ENCODE results near the gene WDR86.
A peak's percentile ranks its signal among the peaks of the same experiment; 100 is the strongest.

Gene WDR86

DNA sequence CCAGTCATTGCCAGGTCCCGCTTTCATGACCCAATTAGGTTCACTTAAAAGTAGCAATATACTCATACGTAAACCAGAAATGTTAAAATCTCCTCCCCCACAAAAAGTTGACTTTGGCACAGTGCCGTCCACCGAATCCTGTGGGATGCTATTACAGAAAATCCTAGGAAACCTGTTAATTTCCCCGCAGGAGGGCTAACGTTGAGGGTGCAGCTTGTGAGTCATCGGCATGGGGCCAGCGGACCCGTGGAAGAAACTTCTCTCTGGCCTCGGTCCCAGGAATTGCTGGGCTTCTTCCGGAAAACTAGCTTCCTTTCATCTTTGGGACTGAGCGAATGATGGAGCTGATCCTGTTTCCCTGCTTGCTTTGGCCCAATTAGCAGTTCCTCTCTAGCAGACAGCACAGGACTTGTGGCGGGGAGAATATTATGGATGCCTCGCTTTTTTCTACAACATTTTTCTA, 16.6 kb upstream of the WDR86 start:
- H3K9me3 Mint-ChIP-seq = no peaks in the 10 kb centered on the region
- H3K36me3 Mint-ChIP-seq (ENCODE audit: low read depth) = no peaks in the 10 kb centered on the region
- H3K27me3 Mint-ChIP-seq = no peaks in the 10 kb centered on the region
- H3K4me3 Mint-ChIP-seq = no peak overlapping the region
- peaks cover 29% of the 10 kb centered on the region for H3K4me1 Mint-ChIP-seq
- no peak for ATAC-seq
- no peak overlapping the region for H3K27ac Mint-ChIP-seq
- DNase-seq = no peak

DNA sequence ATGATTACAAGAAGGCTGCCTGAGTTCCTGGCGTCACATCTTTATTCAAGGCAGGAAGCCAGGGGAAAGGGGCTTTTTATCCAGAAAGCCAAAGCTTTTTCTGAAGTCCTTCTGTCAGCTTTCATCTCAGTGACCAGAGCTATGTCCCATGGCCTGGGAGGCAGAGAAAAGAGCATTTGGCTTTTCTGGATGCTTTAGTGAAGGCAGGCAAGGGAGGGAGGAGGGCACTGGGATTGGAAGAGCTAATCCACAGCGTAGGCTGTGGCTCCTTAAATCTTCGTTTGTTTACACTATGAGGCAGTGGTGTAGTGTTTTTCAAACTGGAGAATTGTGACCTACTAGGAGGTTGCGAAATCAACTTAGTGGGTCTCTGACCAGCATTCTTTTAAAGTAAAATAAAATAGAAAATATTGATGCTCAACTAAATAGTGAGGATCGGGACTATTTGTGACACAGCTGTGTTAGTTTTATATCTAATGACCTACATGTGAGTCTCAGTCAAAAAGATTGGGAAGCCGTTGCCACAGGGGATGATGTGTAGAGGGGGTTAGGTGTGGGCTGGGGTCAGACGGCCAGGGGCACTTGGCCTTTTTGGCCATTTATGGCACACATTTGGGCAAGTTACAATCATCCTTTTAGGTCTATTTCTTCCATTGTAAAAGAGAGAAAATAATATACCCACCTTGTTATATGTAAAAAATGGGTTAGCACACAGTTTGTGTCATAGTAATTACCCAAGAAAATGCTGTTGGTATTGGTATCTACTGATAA, 16.0 kb upstream of the WDR86 start:
- Mint-ChIP-seq H3K27ac (no peak overlapping the region), H3K9me3 (no peaks in the 10 kb centered on the region), H3K27me3 (no peaks in the 10 kb centered on the region), H3K36me3 (ENCODE audit: low read depth) (no peaks in the 10 kb centered on the region), H3K4me3 (no peak overlapping the region), H3K4me1 (peaks cover 29% of the 10 kb centered on the region)
- ATAC-seq (no peak), DNase-seq (no peak)

DNA sequence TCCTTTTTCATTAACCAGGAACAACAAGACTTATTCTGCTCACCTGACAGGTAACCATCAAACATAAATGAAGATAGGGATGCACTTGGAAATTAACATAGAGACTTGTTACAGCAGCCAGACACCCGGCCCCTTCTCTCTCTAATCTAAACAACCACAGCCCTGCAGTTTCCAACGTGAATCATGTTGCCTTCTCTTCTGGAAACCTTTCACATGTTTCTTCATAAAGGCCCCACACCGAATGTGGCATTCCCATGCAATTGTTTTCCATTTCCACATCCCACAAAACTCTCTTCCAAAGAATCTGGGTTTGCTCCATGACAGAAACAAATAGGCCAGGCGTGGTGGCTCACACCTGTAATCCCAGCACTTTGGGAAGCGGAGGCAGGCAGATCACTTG, 15.0 kb upstream of the WDR86 start:
- DNase-seq = no peak
- Mint-ChIP-seq H3K4me3 (no peak overlapping the region), H3K36me3 (ENCODE audit: low read depth) (peaks cover 3% of the 10 kb centered on the region), H3K9me3 (no peaks in the 10 kb centered on the region), H3K27ac (no peak overlapping the region), H3K27me3 (no peaks in the 10 kb centered on the region), H3K4me1 (peaks cover 22% of the 10 kb centered on the region)
- ATAC-seq = no peak

DNA sequence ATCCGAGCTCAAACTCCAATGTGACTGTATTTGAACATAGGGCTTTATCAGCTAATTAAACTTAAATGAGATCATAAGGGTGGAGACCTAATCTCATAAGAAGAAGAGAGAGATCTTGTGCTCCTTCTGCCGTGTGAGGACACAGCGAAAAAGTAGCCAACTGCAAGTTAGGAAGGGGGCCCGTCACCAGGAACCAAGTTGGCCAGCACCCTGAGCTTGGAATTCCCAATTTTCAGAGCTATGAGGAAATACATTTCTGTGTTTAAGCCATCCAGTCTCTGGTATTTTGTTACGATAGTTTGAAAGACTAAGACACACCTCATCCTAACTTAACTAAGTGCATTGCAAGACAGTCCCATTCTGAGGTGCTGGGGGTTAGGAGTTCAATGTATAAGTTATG, 14.1 kb upstream of the WDR86 start:
- DNase-seq (no peak), ATAC-seq (no peak)
- Mint-ChIP-seq H3K4me1 (peaks cover 13% of the 10 kb centered on the region), H3K4me3 (no peak overlapping the region), H3K36me3 (ENCODE audit: low read depth) (peaks cover 3% of the 10 kb centered on the region), H3K9me3 (no peaks in the 10 kb centered on the region), H3K27me3 (no peaks in the 10 kb centered on the region), H3K27ac (no peak overlapping the region)

DNA sequence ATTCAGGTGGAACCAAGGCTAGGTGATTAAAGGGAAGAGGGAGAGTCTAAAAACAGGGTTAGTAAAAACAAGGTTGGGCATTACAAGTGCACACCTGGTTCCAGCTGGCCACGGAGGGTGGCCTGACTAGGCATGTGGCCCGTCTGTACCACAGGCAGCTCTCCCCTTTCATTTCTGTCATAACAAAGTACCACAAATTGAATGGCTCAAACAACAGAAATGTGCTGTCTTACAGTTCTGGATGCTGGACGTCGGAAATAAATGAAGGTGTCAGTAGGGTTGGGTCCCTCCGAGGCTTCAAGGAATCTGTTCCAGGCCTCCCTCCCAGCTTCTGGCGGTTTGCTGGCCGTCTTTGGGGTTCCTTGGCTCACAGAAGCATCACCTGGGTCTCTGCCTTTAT, 13.4 kb upstream of the WDR86 start:
- peaks cover 6% of the 10 kb centered on the region for H3K4me1 Mint-ChIP-seq
- no peaks in the 10 kb centered on the region for H3K27me3 Mint-ChIP-seq
- peaks cover 3% of the 10 kb centered on the region for H3K36me3 Mint-ChIP-seq (ENCODE audit: low read depth)
- no peak overlapping the region for H3K4me3 Mint-ChIP-seq
- ATAC-seq (no peak), DNase-seq (no peak)
- H3K9me3 Mint-ChIP-seq = peaks cover 3% of the 10 kb centered on the region
- no peak overlapping the region for H3K27ac Mint-ChIP-seq

DNA sequence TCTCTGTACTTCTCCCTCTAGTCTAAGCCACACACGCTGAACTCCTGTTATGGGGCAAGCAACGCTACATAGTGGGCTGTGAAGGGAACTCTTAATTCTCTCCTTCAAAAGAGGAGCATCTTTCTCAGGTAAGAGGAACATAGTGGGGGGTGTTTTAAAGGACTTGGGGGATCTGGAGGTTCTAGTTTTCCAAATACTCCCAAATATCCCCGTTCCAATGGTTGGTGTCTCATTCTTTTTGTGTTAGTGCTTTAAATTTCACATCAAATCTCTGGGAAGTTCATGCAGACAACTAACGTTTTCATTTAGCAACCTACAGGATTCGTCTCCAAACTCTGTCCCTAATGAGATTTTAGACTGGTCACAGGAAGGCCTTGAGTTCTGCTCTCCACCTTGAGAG, 12.4 kb upstream of the WDR86 start:
- H3K4me1 Mint-ChIP-seq = no peaks in the 10 kb centered on the region
- H3K27me3 Mint-ChIP-seq = no peaks in the 10 kb centered on the region
- no peak overlapping the region for H3K4me3 Mint-ChIP-seq
- DNase-seq (no peak), ATAC-seq (no peak)
- peaks cover 3% of the 10 kb centered on the region for H3K36me3 Mint-ChIP-seq (ENCODE audit: low read depth)
- H3K27ac Mint-ChIP-seq = no peak overlapping the region
- H3K9me3 Mint-ChIP-seq = peaks cover 6% of the 10 kb centered on the region

DNA sequence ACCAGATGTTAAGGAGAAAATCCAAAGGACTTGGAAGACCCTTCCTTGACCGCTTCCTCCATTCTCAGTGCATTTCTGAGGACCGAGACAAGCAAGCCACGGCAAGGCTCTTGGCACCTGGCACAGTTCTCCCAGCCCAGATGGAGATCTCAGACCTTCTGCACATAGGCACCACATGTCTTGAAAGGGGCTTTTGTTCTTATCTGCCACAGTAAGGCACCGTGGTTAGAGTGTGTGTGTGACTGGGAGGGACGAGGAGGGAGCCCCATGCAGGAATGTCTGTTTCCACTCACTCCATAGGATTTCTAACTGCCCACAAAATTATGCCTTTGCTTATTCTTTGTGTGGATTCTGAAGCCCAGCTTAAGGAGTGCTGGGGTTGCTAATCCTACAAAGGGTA, 10.3 kb upstream of the WDR86 start:
- no peak overlapping the region for H3K27ac Mint-ChIP-seq
- ATAC-seq (no peak), DNase-seq (no peak)
- no peaks in the 10 kb centered on the region for H3K27me3 Mint-ChIP-seq
- H3K36me3 Mint-ChIP-seq (ENCODE audit: low read depth) = peaks cover 3% of the 10 kb centered on the region
- H3K4me1 Mint-ChIP-seq = peaks cover 3% of the 10 kb centered on the region
- H3K4me3 Mint-ChIP-seq = no peak overlapping the region
- H3K9me3 Mint-ChIP-seq = peaks cover 6% of the 10 kb centered on the region

DNA sequence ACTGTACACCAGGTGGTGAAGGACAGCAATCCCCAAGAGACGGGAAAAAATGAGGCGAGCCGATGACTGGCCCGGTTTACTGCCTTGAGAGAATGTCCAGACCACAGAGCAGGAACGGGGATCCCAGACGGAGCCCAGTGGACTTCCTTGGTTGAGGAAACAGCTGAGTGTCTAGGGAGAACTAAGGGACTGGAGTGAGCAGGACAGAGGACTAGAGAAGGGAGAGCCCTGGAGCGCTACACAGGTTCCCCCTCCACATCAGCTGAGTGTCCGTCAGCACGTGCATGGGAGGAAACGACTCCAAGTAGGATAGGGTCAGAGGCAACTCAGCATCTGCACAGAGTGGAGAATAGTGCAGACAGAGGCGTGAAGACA, 7.1 kb upstream of the WDR86 start:
- ATAC-seq (no peak), DNase-seq (no peak)
- H3K27ac Mint-ChIP-seq = no peak overlapping the region
- H3K36me3 Mint-ChIP-seq (ENCODE audit: low read depth) = peaks cover 5% of the 10 kb centered on the region
- no peak overlapping the region for H3K4me3 Mint-ChIP-seq
- peaks cover 30% of the 10 kb centered on the region for H3K4me1 Mint-ChIP-seq
- H3K9me3 Mint-ChIP-seq = peaks cover 9% of the 10 kb centered on the region
- peaks cover 12% of the 10 kb centered on the region for H3K27me3 Mint-ChIP-seq

DNA sequence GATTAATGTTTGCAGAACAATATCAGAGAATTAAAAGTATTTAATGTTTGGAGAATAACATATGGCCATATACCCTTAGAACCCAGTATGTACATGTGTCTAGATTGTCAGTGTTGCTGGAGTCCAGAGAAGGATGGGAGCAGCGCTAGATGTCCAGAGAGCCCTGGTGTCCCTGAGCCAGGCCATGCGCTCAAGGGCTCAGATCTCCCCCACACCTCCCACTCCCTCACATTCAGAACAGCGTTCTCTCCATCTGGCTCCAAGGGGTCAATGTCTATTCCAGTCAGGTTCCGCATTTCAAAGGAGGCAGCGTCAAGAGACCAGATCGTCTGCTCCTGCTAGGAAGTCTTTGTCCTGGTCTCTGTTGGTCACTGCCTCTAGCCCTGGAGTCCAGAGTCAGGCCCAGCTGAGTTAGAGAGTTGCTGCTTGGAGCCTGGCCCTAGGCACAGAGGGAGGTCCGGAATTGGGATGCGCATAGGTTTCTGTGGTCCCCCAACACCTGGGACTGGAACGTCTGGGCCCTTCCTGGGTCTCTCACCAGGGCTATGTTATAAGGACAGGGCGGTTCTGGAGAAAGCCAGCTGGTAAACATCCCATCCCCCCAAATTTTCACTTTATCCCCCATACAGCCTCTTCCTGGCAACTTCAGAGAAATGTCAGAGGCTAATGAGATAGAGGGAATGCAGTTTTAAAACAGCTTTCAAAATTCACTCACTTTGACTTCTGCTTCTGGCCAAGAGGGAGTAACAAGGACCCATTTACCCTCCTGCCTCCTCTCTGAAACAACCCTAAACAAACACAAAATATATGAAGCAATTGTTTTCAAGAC, 6.5 kb upstream of the WDR86 start:
- H3K27ac Mint-ChIP-seq = no peak overlapping the region
- ATAC-seq = no peak
- H3K27me3 Mint-ChIP-seq = peaks cover 18% of the 10 kb centered on the region

DNA sequence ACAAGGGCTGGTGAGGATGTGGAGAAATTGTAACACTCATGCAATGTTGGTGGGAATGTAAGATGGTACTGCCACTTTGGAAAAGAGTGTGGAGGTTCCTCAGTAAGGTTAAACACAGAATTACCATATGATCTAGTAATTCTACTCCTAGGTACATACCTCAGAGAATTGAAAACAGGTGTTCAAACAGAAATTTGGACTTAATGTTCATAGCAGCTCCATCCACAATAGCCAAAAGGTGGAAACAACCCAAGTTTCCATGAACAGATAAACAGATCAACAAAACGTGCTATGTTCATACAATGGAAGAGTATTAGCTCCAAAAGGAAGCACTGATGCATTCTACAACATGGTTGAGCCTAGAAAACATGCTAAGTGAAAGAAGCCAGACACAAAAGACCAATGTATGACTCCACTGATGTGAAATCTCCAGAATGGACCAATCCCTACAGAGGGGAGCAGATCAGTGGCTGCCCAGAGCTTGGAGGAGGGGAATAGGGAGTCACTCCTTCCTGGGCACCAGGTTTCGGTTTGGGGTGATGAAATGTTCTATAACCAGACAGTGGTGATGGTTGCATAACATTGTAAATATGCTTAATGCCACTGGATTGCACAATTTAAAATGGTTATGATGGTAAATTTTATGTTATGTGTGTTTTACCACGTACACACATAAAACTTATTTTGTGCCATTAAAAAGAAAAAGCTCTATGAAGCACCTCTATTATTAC, 5.7 kb upstream of the WDR86 start:
- H3K27ac Mint-ChIP-seq = no peak overlapping the region
- H3K9me3 Mint-ChIP-seq = peaks cover 9% of the 10 kb centered on the region
- peaks cover 26% of the 10 kb centered on the region for H3K27me3 Mint-ChIP-seq
- DNase-seq = no peak
- H3K4me1 Mint-ChIP-seq = peaks cover 41% of the 10 kb centered on the region
- H3K4me3 Mint-ChIP-seq = no peak overlapping the region
- no peak for ATAC-seq
- peaks cover 5% of the 10 kb centered on the region for H3K36me3 Mint-ChIP-seq (ENCODE audit: low read depth)

More for the DNA sequence above, 6.5 kb upstream of the WDR86 start:
- no peak for DNase-seq
- Mint-ChIP-seq H3K4me3 (no peak overlapping the region), H3K9me3 (peaks cover 9% of the 10 kb centered on the region), H3K36me3 (ENCODE audit: low read depth) (peaks cover 5% of the 10 kb centered on the region), H3K4me1 (peaks cover 35% of the 10 kb centered on the region)

DNA sequence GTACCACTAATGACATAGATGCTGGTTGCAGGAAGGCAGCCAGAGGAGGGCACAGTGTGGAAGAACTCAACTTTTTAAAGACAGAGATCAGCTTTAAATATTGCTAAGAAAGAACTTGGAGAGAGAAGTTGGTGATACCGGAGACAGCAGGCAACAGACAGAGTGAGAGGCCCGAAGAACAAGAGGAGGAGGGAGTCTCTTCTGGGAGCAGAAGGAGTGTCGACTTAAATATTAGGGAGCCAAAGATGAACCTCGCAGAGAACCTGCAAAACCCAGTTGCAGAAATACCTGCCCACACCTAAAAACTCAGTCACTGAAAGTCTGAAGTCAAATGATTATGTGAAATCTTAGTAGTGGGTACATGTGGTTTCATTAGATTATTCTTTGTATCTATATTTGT, 3.4 kb upstream of the WDR86 start:
- ATAC-seq = no peak

DNA sequence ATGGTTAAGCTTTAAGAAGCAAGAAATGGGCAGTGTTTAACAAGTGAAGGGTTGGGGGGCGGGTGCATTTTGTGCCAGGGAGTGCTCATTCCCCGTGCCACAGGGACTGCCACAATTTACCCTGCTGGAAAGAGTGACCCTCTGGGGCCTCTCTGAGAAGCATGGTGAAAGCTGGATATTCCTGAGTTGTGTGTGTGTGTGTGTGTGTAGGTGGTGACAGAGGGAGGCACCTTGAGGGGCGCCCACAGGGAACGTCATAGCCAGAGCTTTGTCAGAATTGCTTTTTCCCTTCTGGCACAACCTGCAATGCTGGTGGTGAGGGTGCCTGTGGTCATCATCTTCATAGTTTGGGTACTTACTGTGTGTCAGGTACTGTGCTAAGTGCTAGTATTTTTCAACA, 2.5 kb upstream of the WDR86 start:
- H3K4me3 Mint-ChIP-seq = no peak overlapping the region
- no peak for ATAC-seq
- peaks cover 2% of the 10 kb centered on the region for H3K36me3 Mint-ChIP-seq (ENCODE audit: low read depth)
- peaks cover 35% of the 10 kb centered on the region for H3K27me3 Mint-ChIP-seq
- DNase-seq = no peak
- no peak overlapping the region for H3K27ac Mint-ChIP-seq
- H3K9me3 Mint-ChIP-seq = peaks cover 4% of the 10 kb centered on the region
- H3K4me1 Mint-ChIP-seq = peaks cover 52% of the 10 kb centered on the region

More for the DNA sequence above, 3.4 kb upstream of the WDR86 start:
- Mint-ChIP-seq H3K27ac (no peak overlapping the region), H3K27me3 (peaks cover 35% of the 10 kb centered on the region), H3K36me3 (ENCODE audit: low read depth) (peaks cover 2% of the 10 kb centered on the region), H3K4me1 (peaks cover 52% of the 10 kb centered on the region), H3K9me3 (peaks cover 7% of the 10 kb centered on the region), H3K4me3 (no peak overlapping the region)
- no peak for DNase-seq

DNA sequence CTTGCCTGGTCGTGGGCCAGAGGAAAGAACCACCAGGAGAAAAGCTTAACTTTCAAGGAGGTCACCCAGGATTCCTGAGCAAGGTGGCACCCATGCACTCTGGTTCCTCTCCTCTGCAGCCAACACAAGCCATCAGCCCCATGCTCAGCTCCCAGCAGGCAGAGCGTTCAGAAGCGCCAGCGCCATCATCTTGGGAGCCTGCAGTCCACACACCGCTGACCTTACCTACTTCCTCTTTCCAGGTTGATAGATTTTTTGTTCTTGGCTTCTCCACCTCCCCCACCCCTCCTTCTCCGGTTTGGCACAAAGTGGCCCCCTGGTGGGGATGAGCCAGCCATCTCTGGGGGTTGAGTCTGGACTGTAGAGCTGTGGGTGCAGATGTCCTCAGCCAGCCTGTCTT, 1.7 kb upstream of the WDR86 start:
- Mint-ChIP-seq H3K4me3 (no peak overlapping the region), H3K27ac (no peak overlapping the region), H3K27me3 (peaks cover 35% of the 10 kb centered on the region), H3K4me1 (peaks cover 52% of the 10 kb centered on the region), H3K9me3 (peaks cover 4% of the 10 kb centered on the region), H3K36me3 (ENCODE audit: low read depth) (peaks cover 2% of the 10 kb centered on the region)
- no peak for DNase-seq
- ATAC-seq = no peak

DNA sequence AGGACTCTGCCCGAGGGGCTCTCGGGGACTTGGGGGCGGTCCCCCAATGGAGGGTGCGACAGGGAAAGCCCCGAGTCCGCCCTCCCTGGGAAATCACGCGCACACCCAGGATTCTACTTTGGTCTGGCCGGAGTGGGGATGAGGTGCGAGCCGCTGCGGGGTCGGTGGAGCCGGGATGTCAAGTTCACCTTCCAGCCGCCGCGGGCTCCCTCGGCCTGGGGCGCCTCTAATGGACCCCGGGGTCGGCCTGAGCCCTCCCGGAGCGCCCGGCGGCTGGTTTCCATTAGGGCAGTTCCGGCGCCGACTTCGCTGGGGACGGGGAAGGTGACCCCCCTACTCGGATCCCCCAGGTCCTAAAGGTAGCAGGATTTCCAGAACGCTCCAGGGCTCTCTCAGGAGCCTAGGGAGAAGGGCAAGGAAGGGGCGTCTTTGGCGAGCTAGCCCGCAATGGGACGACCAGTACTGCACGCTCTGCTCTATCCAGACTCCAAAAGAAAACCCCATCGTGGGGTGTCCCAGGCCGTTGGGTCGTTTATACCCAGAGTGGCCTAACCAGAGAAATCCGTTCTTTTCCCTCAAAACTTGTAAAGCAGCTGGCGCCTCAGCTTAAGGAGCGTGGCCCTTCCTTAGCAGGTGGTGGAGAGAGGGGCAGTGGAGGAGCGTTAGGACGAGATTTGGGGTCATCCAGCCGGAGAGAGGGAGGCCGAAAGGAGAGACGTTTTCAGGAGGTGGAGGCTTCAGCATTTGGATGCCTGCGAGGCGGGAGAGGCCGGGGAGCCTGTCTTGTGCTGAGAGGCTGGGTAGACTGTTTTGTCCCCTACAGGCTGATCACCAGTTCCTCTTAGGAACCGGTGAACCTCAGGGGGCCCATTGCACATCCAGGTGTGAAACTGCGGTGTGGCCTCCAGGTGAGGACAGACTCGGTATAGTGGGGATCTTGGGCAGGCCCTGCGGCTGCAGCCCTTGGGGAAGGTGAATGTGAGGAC, 860 bp upstream of the WDR86 start:
- Mint-ChIP-seq H3K9me3 (peaks cover 4% of the 10 kb centered on the region), H3K36me3 (ENCODE audit: low read depth) (peaks cover 2% of the 10 kb centered on the region), H3K27me3 (peaks cover 35% of the 10 kb centered on the region), H3K4me1 (peaks cover 52% of the 10 kb centered on the region), H3K27ac (no peak overlapping the region), H3K4me3 (peak overlapping the region; percentile 52)
- no peak for DNase-seq
- no peak for ATAC-seq

All from activated naive CD8-positive, alpha-beta T cell treated with anti-CD3 and anti-CD28 coated beads, Interleukin-2, amount 50 U/mL, for 24 hours (primary cell).